Measurements from ENCODE around the gene CLCN3.
"Not testable (repeated sequence)": the region's sequence is repeated elsewhere in the genome, so short reads cannot be mapped to it uniquely, and the experiment has no call there.

Gene CLCN3

GRCh38 chr4:169658196-169658595 lies 37.8 kb downstream of the CLCN3 start:
- no peak for DNase-seq

GRCh38 chr4:169658975-169659715 lies 38.8 kb downstream of the CLCN3 start:
- DNase-seq, result peak in 2 of 4 experiments; percentile 1 to 26

GRCh38 chr4:169659716-169660670 lies 39.6 kb downstream of the CLCN3 start:
- peak; percentile 87 to 97 (median 92) for DNase-seq

DNA sequence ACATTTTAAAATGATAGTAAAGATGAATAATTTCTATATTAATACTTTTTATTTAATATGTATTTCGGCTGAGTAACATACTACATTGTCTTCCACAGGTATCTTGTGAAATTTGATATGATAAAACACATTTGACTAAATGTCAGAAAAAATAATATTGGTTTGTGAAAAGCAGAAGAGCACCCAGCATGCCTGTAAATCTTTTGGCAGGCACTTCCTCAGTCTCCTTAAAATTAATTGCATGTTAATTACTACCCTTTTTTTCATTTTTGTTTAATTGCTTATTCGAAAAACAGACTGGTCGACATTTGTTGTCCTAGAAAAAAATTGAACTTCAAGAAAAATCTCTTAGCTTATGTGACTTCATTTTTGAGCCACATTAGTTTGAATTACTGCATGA lies 40.6 kb downstream of the CLCN3 start:
- peak in 2 of 4 experiments; percentile 2 to 13 for DNase-seq

- no peak for DNase-seq
Observed at GRCh38 chr4:169661761-169662160, 41.4 kb downstream of the CLCN3 start.

- no peak for DNase-seq
Observed at GRCh38 chr4:169662206-169662605, 41.8 kb downstream of the CLCN3 start.

DNA sequence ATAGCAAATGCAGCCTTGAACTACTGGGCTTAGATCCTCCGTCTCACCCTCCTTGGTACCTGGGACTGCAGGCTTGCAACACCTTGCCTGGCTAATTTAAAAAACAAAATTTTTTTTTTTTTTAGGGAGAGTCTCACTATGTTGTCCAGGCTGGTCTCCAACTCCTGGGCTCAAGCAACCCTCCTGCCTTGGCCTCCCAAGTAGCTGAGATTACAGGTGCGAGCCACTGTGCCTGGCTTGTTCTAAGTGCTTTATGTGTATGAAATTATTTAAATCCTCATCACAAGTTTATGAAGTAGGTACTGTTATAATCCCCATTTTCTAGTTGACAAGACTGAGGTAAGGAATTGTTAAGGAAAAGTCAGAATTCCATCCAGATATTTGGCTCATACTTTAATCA lies 43.0 kb downstream of the CLCN3 start:
- DNase-seq, result no peak

- no peak for DNase-seq
Observed at GRCh38 chr4:169663831-169664230, 43.5 kb downstream of the CLCN3 start.

DNA sequence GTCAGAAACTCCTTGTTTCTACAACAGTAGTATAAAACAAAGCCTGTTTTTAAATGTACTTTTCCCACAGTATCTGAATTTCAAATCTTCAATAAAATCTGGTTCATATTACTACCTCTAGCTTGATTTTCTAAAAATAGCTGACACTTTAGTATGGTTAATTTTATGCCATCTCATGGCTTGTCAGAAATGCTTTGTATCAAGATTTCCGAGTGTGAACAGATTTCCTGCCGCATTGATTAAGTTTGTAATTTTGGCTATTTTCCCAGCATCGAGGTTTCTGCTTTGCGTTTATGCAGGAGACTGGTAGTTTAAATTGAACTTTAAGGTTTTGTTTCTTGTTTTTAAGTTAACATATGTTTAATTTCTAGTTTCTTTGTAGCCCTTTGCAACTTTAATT lies 44.2 kb downstream of the CLCN3 start:
- no peak for DNase-seq

DNA sequence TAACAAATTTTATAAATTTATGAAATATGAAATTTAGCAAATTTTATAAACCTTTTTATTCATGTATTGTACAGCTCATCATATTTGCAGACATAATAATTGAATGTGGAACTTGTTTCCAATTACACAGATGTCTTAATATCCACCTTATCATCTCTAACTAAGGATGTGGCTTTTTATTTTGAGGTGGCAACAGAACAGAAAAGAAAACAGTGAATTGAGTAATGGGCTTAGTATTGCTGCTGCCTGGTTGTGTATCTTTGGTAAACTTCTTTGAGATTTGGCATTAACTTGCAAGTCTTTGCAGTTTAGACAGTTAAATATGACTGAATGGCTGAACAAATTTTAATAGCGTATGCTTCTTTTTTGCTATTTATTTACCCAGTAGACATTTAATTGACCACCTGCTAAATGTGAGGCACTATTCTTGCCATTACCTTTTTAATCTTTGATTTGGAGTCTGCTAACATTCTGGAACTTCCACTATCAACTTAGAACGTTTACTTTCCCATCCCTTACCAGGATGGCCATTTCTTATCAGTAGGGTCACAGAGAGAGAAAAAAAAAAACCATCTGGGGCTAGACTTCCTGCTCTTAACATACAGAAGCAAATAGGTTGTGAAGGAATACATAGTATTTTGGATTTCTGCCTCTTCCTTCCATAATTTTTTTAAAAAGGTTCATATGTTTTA lies 44.8 kb downstream of the CLCN3 start:
- DNase-seq, result no peak

DNA sequence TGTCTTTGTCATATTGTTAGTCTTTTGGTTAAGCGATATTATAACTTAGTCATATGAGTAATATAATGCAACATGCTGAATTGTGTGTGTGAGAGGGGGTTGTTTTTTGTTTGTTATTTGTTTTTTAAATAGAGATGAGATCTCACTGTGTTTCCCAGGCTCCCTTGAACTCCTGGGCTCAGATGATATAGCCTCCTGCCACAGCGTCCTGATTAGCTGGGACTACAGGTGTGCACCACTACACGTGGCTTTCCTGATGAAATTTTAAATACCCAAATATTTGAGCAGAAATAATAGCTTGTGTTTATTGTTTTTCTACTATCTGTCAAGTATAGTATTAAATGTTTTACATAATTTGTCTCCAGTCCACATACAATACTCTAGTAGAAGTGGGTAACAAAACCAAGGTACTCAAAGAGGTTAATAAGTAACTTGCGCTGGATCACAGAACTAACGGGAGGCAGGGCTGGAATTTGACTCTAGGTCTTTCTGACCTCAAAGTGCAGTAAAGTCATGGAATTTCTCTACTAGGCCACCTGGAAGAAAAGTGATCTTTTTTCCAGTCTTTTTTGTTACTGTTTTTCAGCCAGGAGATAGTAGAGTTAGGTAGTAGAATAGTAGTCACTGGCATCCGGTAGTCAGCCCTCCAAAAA lies 47.8 kb downstream of the CLCN3 start:
- no peak for DNase-seq

DNA sequence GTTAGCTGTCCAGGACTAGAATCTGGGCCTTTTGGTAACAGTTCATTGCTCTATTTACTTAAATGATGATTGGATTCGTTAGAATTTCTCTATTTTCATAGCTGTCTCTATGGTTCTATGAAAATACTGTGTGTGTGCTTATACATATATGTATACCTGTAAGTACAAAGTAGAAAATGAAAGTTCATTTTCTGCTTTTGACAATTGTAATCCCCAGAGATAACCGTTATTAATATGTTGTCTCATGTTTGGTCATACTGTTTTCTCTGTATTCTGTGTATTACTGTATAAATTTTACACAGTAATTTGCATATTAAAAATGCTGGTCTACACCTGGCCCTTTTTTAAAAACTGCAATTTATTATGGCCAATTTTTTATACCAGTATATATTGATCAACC lies 55.4 kb downstream of the CLCN3 start:
- no peak for DNase-seq

DNA sequence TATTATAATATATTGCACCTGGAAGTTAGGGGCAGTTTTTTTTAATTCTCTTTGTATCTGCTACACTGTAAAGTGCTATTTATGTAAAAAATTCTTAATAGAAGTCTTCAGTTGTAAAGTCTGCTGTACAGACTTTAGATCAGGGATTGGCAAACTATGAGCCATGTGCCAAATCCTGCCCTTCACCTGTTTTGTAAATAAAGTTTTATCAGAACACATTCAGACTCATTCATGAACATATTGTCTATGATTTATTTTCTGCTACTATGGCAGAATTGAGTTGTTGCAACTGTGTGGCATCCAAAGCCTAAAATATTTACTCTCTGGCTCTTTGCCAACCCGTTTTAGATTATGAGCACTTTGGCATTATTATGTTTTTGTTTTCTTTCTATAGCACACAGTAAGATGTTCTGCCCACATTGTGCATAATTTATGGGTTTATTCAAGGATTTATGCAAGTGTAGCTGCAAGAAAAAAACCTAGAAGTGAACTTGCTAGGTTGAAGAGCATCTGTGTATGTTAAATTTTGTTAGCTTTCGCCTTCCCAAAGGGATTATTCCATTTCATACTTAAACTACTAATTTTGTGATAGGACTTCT lies 56.9 kb downstream of the CLCN3 start:
- DNase-seq, result no peak

- DNase-seq, result not testable (repeated sequence)
Observed at GRCh38 chr4:169678486-169678885, 58.1 kb downstream of the CLCN3 start.

GRCh38 chr4:169678951-169679591 lies 58.7 kb downstream of the CLCN3 start:
- DNase-seq, result not testable (repeated sequence)

DNA sequence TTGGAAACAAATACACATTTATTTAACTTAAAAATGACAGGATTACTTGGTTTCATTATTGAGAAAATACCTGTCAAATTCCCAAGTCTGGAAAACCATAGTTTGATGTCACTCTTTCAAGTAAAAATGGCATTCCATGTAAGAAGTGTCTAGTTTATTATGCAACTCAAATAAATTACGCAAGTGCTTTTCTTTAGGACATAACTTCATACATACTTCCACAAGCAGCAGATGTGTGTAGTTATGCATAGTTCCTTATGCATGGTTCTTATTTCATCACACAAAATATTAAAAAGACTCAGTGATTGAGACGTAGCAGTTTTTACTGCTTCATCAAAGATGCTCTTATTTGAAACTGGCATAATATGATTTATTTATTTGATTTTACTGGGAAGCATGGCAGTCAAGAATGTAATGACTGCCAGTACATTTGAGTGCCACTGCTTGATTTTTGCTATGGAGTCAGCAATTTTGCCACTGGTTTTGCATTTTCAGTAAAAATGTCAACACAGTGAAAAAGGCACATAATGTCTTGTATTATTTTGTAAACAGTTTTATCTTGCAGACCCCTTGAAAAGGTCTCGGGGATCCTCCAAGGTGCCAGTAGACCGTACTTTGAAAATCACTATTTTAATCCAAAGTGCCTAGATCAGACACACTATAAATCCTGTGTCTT lies 62.1 kb downstream of the CLCN3 start:
- peak in 3 of 4 experiments; percentile 11 to 75 (median 69) for DNase-seq

DNA sequence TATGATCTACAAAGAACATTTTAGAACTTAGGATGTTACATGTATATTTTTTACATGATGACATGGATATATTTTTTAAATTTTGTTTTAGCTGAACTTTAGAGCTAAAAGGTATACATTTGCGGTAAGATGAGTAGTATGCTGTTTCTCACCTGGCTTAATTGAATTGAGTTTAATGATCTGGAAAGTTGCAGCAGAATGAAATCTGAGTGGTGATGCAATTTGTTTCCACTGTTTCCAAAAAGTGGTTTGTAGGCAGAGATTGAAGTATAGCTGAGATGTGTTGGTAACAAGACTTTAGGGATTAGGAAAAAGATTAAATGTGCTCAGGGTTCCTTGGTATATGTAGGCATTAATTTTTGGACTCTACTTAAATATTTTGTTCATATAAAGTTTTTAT lies 69.3 kb downstream of the CLCN3 start:
- no peak for DNase-seq

- no peak for DNase-seq
Observed at GRCh38 chr4:169690787-169691186, 70.4 kb downstream of the CLCN3 start.

DNA sequence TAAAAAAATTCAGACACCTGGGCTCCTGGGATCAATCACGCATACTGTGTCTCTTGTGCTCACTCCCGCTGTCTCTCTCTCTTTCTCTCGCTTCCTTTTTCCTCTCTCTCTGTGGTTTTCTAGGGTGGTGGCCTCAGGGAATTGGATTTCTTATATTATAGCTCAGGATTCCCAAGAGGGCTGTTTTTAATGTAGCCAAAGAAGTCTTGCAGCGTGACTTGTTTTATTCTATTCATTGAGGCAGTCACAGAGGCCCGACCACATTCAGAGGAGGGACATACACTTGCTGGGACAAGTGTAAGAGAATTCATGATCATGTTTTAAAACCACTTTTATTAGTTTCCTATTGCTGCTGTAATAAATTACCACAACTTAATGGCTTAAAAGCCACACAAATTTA lies 78.0 kb downstream of the CLCN3 start:
- no peak for DNase-seq

DNA sequence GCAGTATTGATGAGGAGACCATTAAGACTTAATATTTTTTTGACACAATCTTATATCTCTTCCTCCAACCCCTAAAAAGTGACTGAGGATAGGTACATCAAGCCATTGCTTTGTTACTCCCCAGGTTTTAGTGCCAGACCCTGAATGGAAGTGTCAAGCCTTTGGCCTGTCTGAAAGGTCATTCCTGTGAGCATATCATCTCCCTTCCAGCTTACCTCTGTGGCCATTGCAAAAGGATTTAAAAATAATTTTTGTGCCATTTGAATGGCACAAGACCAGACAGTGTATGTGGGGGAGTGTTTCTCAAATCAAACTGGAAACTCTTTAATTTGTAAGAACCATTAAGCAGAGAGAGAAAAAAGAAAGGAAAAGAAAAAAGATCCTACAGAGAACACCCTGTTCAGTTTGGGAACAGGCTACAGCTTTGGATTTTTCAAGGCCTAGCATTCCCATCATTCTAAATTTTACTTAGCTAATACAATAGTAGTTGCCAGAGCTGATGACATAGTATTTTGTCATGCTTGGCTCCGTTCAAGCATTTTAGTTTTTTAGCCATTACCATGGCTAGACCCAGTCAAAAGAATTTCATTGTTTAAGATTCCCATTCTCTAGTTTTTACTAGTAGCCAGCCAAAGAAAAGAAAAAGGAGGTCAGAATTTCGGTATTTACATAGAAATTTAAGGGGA lies 87.7 kb downstream of the CLCN3 start:
- no peak for DNase-seq
